ENCODE data around the gene NUDT17. TPM values are rescaled to one million over a fixed set of nuclear protein-coding genes. Genes with fewer than 3 reads are reported as not detected.

The NUDT17 gene
- total RNA-seq, 1 experiment from 2014 or later: 1.6 TPM

- DNase-seq (ENCODE audit: low spot score): no peak
These were observed 2.4 kb downstream of the NUDT17 start for GRCh38 chr1:145847827-145848226.

- DNase-seq (ENCODE audit: low spot score): no peak
These were observed 4.1 kb downstream of the NUDT17 start for GRCh38 chr1:145849356-145850160.

- no peak for DNase-seq (ENCODE audit: low spot score)
These were observed 10.1 kb downstream of the NUDT17 start for GRCh38 chr1:145855426-145855948.

GRCh38 chr1:145857170-145857569 lies 11.7 kb downstream of the NUDT17 start:
- no peak for DNase-seq (ENCODE audit: low spot score)

- peak; percentile 30 for DNase-seq (ENCODE audit: low spot score)
These were observed 12.9 kb downstream of the NUDT17 start for GRCh38 chr1:145858238-145858900.

- DNase-seq (ENCODE audit: low spot score): peak; percentile 89
These were observed 13.6 kb downstream of the NUDT17 start, which contains the start of gene PIAS3 for GRCh38 chr1:145858901-145859490. Gene PIAS3, minus strand, starts transcription at chr1:145859081. Its CDS starts 91 bp downstream, at chr1:145858990.

- peak; percentile 89 for DNase-seq (ENCODE audit: low spot score)
These were observed 14.1 kb downstream of the NUDT17 start for GRCh38 chr1:145859491-145860023.

GRCh38 chr1:145863282-145864018 lies 18.0 kb downstream of the NUDT17 start:
- no peak for DNase-seq (ENCODE audit: low spot score)

- no peak for DNase-seq (ENCODE audit: low spot score)
These were observed 22.8 kb downstream of the NUDT17 start for GRCh38 chr1:145868232-145868631.

GRCh38 chr1:145871994-145872924 lies 26.8 kb downstream of the NUDT17 start:
- DNase-seq (ENCODE audit: low spot score): no peak

- DNase-seq (ENCODE audit: low spot score): no peak
These were observed 29.2 kb downstream of the NUDT17 start for GRCh38 chr1:145874646-145875045.

- peak; percentile 63 for DNase-seq (ENCODE audit: low spot score)
These were observed 32.6 kb downstream of the NUDT17 start for GRCh38 chr1:145877923-145878486.

- peak; percentile 17 for DNase-seq (ENCODE audit: low spot score)
These were observed 33.3 kb downstream of the NUDT17 start for GRCh38 chr1:145878724-145879123.

- peak; percentile 33 for DNase-seq (ENCODE audit: low spot score)
These were observed 34.3 kb downstream of the NUDT17 start for GRCh38 chr1:145879775-145880174.

GRCh38 chr1:145884675-145885074 lies 39.2 kb downstream of the NUDT17 start:
- no peak for DNase-seq (ENCODE audit: low spot score)

GRCh38 chr1:145885738-145886287 lies 40.4 kb downstream of the NUDT17 start, which contains the start of gene ANKRD35:
Gene ANKRD35, minus strand, starts transcription at chr1:145885866. Its CDS starts 108 bp downstream, at chr1:145885758.
- peak; percentile 77 for DNase-seq (ENCODE audit: low spot score)

GRCh38 chr1:145886390-145886789 lies 41.0 kb downstream of the NUDT17 start:
- DNase-seq (ENCODE audit: low spot score): no peak

GRCh38 chr1:145886816-145887215 lies 41.4 kb downstream of the NUDT17 start:
- no peak for DNase-seq (ENCODE audit: low spot score)

GRCh38 chr1:145887631-145888030 lies 42.2 kb downstream of the NUDT17 start:
- peak; percentile 76 for DNase-seq (ENCODE audit: low spot score)

Data from HT-29 (cell line).